ENCODE data around the gene PCNT.

DNA sequence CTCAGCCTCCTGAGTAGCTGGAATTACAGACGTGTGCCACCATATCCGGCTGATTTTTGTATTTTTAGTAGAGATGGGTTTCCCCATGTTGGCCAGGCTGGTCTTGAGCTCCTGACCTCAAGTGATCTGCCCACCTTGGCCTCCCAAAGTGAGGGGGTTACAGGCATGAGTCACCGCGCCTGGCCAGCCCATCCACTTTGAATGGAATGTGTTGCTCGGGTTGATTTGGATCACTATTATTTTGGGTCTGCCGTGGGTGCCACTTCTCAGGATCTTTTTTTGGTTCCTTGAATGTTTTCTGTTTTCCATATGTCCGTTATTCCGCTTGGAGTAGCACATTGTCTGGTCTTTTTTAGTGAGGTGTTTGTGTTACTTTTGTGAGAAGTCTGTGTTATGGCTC is 17.0 kb downstream of the PCNT start:
- TF ChIP-seq, protein P1, sequence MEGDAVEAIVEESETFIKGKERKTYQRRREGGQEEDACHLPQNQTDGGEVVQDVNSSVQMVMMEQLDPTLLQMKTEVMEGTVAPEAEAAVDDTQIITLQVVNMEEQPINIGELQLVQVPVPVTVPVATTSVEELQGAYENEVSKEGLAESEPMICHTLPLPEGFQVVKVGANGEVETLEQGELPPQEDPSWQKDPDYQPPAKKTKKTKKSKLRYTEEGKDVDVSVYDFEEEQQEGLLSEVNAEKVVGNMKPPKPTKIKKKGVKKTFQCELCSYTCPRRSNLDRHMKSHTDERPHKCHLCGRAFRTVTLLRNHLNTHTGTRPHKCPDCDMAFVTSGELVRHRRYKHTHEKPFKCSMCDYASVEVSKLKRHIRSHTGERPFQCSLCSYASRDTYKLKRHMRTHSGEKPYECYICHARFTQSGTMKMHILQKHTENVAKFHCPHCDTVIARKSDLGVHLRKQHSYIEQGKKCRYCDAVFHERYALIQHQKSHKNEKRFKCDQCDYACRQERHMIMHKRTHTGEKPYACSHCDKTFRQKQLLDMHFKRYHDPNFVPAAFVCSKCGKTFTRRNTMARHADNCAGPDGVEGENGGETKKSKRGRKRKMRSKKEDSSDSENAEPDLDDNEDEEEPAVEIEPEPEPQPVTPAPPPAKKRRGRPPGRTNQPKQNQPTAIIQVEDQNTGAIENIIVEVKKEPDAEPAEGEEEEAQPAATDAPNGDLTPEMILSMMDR (IDR thresholded peaks at IDR 0.05; ENCODE audit: low read depth, low read length): no peak
- no peak for TF ChIP-seq EZH2phosphoT487 (IDR thresholded peaks at IDR 0.05; ENCODE audit: low read depth)

Data from OCI-LY3 (cell line).